WI38 (cell line): Measurements from ENCODE around the gene HIGD2A.

Experiments
- H3K4me3 ChIP-seq: 2 replicates; pipeline ENCODE4 v1.5.1; 2011; ENCODE audit warnings: low read depth, mild to moderate bottlenecking, control low read depth, low read length
- TF ChIP-seq, protein P1 (sequence below): IDR thresholded peaks from 2 replicates; pipeline ENCODE4 v1.5.1; 2012; ENCODE audit warnings: low read depth, mild to moderate bottlenecking, control low read depth, low read length

Gene HIGD2A

DNA sequence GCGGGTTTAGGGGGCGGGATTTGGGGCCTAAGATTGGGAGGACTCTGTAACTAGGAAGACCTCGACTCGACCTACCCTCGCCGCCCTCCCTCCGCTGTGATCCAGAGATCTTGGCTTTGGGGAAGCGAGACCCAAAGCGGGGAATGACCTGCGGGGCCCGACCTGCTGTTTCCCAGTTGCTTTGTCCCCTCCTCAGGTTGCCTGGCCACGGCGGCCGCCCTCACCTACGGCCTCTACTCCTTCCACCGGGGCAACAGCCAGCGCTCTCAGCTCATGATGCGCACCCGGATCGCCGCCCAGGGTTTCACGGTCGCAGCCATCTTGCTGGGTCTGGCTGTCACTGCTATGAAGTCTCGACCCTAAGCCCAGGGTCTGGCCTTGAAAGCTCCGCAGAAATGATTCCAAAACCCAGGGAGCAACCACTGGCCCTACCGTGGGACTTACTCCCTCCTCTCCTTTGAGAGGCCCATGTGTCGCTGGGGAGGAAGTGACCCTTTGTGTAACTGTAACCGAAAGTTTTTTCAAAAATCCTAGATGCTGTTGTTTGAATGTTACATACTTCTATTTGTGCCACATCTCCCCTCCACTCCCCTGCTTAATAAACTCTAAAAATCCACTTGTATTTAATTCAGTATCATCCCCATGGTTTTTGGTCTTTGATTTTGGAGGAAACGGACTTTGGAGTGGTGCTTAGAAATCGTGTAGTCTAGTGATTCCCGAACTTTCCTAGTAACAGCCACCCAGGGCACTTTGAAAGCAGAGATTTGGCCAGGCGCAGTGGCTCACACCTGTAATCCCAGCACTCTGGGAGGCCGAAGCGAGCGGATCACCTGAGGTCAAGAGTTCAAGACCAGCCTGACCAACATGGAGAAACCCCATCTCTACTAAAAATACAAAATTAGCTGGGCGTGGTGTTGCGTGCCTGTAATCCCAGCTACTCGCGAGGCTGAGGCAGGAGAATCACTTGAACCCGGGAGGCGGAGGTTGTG lies 878 bp downstream of the HIGD2A start:
- peak overlapping the region; percentile 84 for H3K4me3 ChIP-seq
- TF ChIP-seq, protein P1, sequence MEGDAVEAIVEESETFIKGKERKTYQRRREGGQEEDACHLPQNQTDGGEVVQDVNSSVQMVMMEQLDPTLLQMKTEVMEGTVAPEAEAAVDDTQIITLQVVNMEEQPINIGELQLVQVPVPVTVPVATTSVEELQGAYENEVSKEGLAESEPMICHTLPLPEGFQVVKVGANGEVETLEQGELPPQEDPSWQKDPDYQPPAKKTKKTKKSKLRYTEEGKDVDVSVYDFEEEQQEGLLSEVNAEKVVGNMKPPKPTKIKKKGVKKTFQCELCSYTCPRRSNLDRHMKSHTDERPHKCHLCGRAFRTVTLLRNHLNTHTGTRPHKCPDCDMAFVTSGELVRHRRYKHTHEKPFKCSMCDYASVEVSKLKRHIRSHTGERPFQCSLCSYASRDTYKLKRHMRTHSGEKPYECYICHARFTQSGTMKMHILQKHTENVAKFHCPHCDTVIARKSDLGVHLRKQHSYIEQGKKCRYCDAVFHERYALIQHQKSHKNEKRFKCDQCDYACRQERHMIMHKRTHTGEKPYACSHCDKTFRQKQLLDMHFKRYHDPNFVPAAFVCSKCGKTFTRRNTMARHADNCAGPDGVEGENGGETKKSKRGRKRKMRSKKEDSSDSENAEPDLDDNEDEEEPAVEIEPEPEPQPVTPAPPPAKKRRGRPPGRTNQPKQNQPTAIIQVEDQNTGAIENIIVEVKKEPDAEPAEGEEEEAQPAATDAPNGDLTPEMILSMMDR, result no peak

DNA sequence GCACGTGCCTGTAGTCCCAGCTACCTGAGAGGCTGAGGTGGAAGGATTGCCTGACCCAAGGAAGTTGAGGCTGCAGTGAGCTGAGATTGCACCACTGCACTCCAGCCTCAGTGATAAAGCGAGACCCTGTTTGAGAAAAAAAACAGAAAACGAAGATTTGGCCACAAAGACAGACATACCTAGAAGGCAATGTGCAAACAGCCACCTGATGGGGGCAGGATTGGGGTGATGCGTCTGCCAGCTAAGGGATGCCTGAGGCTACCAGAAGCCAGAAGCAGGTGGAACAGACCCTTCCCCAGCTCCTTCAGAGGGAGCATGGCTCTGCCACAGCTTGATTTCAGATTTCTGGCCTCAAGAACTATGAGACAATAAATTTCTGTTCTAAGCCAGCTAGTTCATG lies 2.9 kb downstream of the HIGD2A start:
- H3K4me3 ChIP-seq, result no peak overlapping the region
- TF ChIP-seq, protein P1, result no peak

DNA sequence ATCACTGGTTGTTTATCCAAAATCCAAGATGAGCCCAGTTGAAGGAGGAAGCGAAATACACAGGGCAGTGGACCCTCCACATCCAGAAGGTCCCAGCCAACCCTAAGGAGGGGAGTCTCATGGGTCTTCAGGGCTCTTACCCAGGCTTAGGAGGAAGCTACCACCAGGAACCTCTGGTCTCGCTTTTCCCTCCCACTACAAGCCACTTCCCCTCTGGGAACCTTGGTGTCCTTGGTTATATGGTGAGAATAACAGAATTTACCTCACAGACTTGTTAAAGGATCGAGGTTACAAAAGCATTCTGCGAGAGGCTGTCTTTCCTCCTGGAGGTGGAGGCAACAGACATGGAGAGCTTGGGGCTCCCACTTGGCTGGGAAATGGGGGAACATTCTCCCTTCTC lies 3.4 kb downstream of the HIGD2A start:
- no peak overlapping the region for H3K4me3 ChIP-seq
- TF ChIP-seq, protein P1, result no peak

DNA sequence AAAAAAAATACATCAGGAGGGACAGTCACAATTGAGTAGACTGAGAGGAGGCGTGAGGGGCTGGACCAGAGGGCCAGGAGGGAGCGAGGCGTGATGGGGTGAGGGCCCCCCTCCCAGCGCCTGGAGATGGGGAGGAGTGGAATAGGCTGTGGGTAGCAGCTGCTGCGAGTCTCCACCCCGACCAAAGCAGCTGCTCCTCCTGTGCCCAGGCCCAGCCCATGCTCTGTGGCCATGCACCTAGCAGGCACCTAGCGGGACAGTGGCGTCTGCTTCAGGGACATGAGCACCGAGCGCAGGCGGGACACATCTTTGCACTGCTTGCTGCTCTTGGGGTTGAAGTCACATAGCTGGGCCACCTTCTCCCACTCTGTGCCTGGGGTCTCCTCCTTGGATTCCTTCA lies 4.0 kb downstream of the HIGD2A start:
- TF ChIP-seq, protein P1, result no peak
- H3K4me3 ChIP-seq, result no peak overlapping the region

DNA sequence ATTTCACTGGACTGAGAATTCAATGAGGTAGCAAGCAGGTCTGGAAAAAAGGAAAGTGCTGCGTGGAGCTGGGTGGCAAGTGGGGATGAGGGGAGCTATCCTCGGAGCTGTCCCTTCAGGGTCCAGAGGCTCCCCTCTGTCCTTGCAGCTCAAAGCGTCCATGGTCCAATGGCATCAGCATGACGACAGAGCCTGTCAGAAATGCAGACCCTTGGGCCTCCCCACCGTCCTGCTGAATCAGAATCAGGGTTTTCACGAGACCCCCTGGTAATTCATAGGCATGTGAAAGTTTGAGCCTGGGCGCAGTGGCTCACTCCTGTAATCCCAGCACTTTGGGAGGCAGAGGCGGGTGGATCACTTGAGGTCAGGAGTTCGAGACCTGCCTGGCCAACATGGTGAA lies 5.5 kb downstream of the HIGD2A start:
- TF ChIP-seq, protein P1, result no peak
- H3K4me3 ChIP-seq, result no peak overlapping the region

DNA sequence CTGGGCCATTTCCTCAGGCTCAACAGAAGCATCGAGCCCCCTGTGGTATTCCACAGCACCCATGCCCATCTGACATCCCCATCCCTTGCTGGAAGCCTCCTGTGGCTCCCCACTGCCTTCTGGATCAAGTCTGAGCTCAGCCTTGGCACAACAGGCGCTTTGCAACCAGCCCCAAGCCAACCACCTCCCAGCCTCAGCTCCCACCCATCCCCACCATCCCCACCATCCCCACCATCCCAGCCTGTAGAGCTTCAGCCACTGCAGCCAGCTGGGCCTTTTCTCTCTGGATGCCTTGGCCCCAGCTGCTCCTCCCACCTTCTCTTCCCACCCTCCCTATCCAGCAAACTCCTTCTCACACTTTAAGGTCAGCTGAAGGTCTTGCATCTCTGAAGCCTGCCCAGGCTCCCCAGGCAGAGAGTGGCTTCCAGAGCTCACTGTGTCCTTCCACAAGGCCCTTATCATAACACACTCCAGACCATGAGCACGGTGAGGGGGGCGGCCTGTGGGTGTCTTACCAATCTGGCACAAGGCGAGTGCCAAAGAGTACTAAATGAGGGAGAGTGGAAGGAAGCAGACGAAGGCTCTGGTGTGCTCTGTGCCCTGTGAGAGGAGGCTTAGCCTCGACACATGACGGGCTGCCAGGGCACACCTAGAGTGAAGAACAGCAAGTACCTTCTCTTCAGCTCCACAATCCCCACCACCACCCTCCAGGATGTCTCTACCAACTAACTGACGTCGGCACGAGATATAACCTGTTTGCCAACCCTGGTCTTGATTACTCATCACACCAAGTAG lies 6.5 kb downstream of the HIGD2A start:
- TF ChIP-seq, protein P1, result no peak
- H3K4me3 ChIP-seq, result no peak overlapping the region

DNA sequence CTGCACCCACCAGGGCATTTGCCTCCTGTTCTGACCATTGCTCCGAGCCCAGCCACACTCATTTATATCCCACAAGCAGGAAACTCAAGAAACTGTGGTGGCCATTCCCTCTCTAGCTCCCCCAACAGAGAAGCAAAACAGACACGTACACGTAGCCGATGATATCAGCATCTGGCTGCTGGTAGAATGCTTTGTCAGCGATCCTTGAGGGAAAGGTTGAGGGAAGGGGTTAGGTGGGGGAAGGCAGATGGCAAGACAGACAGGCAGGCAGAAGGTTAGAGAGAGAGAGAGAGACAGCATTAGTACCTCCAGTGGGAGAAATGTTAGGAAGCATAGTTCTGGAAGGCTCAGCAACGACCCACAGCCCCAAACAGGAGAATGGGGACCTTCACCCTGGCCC lies 7.8 kb downstream of the HIGD2A start:
- TF ChIP-seq, protein P1, result no peak

More for the DNA sequence above, 7.8 kb downstream of the HIGD2A start:
- H3K4me3 ChIP-seq, result no peak overlapping the region
